ENCODE measurements around the gene CHRM4.

GRCh38 chr11:46387456-46387855 lies 4.1 kb downstream of the CHRM4 start:
- TF ChIP-seq, protein P1, sequence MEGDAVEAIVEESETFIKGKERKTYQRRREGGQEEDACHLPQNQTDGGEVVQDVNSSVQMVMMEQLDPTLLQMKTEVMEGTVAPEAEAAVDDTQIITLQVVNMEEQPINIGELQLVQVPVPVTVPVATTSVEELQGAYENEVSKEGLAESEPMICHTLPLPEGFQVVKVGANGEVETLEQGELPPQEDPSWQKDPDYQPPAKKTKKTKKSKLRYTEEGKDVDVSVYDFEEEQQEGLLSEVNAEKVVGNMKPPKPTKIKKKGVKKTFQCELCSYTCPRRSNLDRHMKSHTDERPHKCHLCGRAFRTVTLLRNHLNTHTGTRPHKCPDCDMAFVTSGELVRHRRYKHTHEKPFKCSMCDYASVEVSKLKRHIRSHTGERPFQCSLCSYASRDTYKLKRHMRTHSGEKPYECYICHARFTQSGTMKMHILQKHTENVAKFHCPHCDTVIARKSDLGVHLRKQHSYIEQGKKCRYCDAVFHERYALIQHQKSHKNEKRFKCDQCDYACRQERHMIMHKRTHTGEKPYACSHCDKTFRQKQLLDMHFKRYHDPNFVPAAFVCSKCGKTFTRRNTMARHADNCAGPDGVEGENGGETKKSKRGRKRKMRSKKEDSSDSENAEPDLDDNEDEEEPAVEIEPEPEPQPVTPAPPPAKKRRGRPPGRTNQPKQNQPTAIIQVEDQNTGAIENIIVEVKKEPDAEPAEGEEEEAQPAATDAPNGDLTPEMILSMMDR (IDR thresholded peaks at IDR 0.05), result no peak
- TF ChIP-seq POLR2A (IDR thresholded peaks at IDR 0.05), result no peak

Measured in body of pancreas (tissue), 4 donors.